NCI-H1417 (cell line): ENCODE data around the gene TMEM232.
"Not testable (repeated sequence)": the region's sequence is repeated elsewhere in the genome, so short reads cannot be mapped to it uniquely, and the experiment has no call there.

Experiments
- DNase-seq, 3 experiments: peaks; one replicate each; lab custom pipeline; 2025; lab: John Stamatoyannopoulos, UW

Gene TMEM232

GRCh38 chr5:110625376-110625999 lies 101.0 kb downstream of the TMEM232 start:
- DNase-seq, result peak in 2 of 3 experiments; percentile 23 to 37

DNA sequence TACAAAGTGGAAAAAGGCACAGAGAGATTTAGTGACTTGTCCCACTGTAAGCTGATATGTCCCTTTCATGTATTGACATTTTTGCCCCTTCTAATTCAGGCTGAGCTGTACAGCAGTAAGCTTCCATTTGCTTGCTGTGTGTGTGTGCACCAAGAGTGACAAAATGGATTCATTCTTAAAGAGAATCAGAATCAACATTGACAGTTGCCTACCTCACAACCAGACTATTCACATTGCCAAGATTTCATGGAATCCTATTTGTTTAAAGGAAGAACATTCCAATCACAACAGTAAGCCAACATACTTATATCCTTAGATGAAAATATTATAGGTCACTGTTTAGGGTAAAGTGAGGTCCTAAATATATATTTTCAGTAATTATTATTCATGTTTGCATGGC lies 102.6 kb downstream of the TMEM232 start:
- no peak for DNase-seq

GRCh38 chr5:110618941-110619340 lies 107.5 kb downstream of the TMEM232 start:
- DNase-seq, result no peak

GRCh38 chr5:110616009-110616408 lies 110.5 kb downstream of the TMEM232 start:
- no peak for DNase-seq

GRCh38 chr5:110612794-110613247 lies 113.7 kb downstream of the TMEM232 start:
- no peak for DNase-seq

DNA sequence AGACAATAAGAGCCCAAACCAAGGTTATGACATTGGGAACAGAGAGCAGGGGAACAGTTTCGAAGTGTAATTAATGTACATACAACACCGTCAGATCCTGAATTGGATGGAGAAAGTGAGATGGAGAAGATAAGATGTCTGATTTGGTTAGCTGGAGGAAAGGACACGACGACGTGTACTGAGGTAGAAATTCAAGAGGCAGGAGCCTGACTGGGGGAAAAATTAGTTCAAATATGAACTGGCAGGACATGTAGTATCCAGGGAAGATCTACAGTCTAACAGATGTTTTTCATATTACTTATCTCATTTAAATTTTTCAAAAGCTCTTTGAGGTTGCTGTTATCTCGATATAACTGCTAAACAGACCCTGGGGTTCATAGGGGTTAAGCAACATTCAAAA lies 114.7 kb downstream of the TMEM232 start:
- no peak for DNase-seq

DNA sequence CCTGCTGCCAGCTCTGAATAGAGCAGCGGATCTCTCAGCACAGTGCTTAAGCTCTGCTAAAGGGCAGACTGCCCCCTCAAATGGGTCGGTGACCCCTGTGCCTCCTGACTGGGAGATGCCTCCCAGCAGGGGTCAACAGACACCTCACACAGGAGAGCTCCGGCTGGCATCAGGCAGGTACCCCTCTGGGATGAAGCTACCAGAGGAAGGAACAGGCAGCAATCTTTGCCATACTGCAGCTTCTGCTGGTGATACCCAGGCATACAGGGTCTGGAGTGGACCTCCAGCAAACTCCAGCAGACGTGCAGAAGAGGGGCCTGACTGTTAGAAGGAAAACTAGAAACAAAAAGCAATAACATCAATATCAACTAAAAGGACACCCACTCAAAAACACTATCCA lies 131.6 kb downstream of the TMEM232 start:
- DNase-seq, result no peak

- DNase-seq, result peak in 1 of 3 experiments; percentile 30
Measured at GRCh38 chr5:110590187-110590586, 136.3 kb downstream of the TMEM232 start.

DNA sequence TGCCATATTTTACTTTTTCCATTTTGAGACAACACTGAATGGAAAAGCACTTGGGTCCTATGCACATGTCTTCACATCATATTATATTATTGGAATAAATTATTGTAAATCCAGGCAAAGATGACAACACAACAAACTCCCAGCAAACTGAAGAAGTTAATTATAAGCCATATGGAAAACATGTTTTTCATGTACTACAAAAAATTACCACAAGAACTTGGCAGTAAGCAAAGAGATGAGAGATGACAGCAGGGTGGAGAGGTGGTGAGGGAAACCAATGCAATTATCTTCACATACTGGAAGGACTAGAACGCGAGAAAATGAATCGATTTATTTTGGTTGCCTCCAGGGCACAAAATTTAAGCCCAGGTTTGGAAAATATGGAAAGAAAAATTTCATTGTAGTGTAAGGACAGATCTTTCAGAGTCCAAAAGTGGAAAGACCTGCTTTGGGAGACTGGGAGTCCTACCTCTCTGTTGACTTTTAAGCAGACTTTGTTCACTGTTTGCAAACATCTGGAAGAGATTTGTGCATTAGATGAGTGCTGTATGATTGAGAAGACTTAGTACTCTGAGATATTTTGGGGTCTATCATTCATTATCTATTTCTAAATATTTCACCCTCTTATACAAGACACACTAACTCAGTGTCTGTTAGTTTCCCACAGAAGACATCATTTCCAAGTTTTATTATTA lies 138.0 kb downstream of the TMEM232 start:
- no peak for DNase-seq

GRCh38 chr5:110580625-110581024 lies 145.8 kb downstream of the TMEM232 start:
- no peak for DNase-seq

GRCh38 chr5:110572729-110573128 lies 153.7 kb downstream of the TMEM232 start:
- no peak for DNase-seq

- no peak for DNase-seq
Measured at GRCh38 chr5:110562191-110562590, 164.3 kb downstream of the TMEM232 start.

- no peak for DNase-seq
Measured at GRCh38 chr5:110561510-110561909, 165.0 kb downstream of the TMEM232 start.

DNA sequence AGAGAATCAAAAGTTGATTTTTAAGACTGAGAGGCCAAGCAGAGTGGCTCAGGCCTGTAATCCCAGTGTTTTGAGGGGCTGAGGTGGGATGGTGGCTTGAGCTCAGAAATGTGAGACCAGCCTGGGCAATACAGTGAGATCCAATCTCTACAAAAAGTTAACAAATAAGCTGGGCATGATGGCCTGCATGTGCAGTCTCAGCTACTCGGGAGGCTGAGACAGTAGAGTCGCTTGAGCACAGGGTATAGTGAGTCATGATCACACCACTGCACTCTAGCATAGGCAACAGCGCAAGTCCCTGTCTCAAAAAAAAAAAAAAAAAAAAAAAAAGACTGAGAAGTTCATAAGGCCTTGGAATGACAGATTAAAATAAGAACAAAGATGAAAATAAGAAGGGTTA lies 177.2 kb downstream of the TMEM232 start:
- no peak for DNase-seq

GRCh38 chr5:110548171-110548570 lies 178.3 kb downstream of the TMEM232 start:
- DNase-seq, result no peak

GRCh38 chr5:110547495-110547894 lies 179.0 kb downstream of the TMEM232 start:
- no peak for DNase-seq

DNA sequence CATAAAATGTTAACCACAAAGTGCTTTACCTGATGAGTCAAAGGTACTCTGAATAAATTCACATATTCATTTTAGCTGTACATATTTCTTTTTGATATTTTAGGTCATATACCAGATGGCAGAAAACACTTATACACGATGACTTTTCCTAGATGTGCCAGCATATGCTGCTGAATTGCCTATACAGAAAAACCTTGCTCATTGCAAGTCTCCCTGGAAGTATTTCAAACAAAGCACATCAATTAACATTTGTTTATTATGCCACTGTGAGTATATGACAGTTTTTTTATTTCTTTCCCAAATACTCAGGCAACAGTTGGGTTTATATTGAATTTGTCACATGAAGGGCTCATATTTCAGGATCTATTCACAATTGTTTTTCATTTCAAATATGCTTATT lies 180.8 kb downstream of the TMEM232 start:
- DNase-seq, result no peak

GRCh38 chr5:110544603-110545002 lies 181.9 kb downstream of the TMEM232 start:
- DNase-seq, result no peak

GRCh38 chr5:110542949-110543348 lies 183.5 kb downstream of the TMEM232 start:
- no peak for DNase-seq

DNA sequence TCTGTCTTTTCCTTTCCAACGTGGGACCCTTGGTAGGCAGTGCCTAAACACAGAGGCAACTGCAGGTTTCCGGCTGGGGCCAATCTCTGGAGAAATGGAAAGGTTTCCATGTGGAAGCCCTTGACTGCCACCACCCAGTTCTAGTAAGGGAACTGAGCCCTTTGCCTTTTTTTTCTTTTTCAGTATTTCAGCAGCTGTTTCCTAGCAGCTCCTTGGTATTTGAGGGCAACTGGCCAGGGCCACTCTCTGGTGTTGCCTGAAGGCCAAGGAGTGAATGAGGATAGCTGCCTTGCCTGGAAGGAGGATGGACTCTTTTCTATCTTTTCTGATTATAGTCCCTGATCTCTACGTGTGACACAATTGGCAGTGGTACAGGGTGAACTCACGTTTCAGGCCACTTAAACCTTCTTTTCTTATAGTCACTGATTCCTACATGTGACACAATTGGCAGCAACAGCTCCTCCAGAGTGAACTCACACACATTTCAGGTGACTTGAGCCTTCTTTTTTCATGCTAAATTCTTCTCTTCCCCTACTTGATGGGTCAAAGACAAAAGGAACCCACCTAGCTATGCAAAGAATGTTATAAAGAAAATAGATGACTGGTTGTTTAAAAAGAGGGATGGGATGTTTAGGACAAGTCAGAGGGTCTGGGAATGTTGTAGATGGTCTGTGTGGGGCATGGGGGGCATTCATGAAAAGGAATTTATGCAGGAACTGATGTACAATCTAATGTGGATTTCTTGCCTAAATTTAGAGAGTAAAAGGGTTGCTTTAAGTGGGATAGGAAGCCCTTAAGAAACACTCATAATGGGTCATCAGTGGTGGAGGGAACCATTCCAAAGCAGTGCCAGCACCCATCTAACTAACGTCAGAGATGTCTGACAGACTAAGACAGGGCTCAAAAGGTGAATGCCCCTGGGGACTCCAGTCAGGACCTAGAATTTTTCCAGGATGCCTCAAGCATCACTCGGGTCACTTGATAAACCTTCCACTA lies 190.1 kb downstream of the TMEM232 start:
- no peak for DNase-seq

- DNase-seq, result not testable (repeated sequence)
Measured at GRCh38 chr5:110535146-110535545, 191.3 kb downstream of the TMEM232 start.

- no peak for DNase-seq
Measured at GRCh38 chr5:110525762-110526161, 200.7 kb downstream of the TMEM232 start.
